Progenitor cell of endocrine pancreas (in vitro differentiated cells): Measurements from ENCODE around the gene RGS9BP. TPM values are rescaled to one million over a fixed set of nuclear protein-coding genes. Genes with fewer than 3 reads are reported as not detected.

Experiments
- DNase-seq: peaks from one replicate; pipeline ENCODE4 v3.0.0; 2021; ENCODE audit warnings: low spot score; ENCODE audit not compliant: unreplicated experiment
- H3K27ac Mint-ChIP-seq: 2 replicates; pipeline ENCODE4 v1.8.0; 2021; ENCODE audit warnings: mild to moderate bottlenecking, moderate library complexity, mixed read lengths
- H3K27me3 Mint-ChIP-seq: 2 replicates; pipeline ENCODE4 v1.8.0; 2021; ENCODE audit warnings: mixed read lengths
- H3K36me3 Mint-ChIP-seq: 2 replicates; pipeline ENCODE4 v1.8.0; 2022; ENCODE audit warnings: mixed read lengths; ENCODE audit not compliant: insufficient read depth
- H3K4me1 Mint-ChIP-seq: 2 replicates; pipeline ENCODE4 v1.8.0; 2021; ENCODE audit warnings: low read depth, mixed read lengths
- H3K4me3 Mint-ChIP-seq: 2 replicates; pipeline ENCODE4 v1.8.0; 2021; ENCODE audit warnings: low read depth, mild to moderate bottlenecking, moderate library complexity, mixed read lengths
- H3K9me3 Mint-ChIP-seq: 2 replicates; pipeline ENCODE4 v1.8.0; 2021; ENCODE audit warnings: low read depth, mixed read lengths
- CTCF ChIP-seq: fragments of 200-600 bp; sonication (generic); IDR thresholded peaks from one replicate; pipeline ENCODE4 v1.5.0; 2021; ENCODE audit warnings: antibody characterized with exemption, mild to moderate bottlenecking; ENCODE audit not compliant: unreplicated experiment
- total RNA-seq: library from RNA; stranded (reverse); gene quantifications from 2 replicates; pipeline ENCODE4 v1.2.1, GENCODE V29; 2021

The RGS9BP gene
- total RNA-seq, 1 donor from 2014 or later, result 0.10 TPM

- Mint-ChIP-seq H3K27ac (no peak overlapping the region), H3K9me3 (no peaks in the 10 kb centered on the region), H3K36me3 (peaks cover 1% of the 10 kb centered on the region), H3K4me1 (peaks cover 14% of the 10 kb centered on the region), H3K27me3 (peaks cover 49% of the 10 kb centered on the region), H3K4me3 (no peak overlapping the region)
- peak; percentile 28 for DNase-seq
- peak; percentile 30 for TF ChIP-seq CTCF
Measured at GRCh38 chr19:32676186-32676894, 692 bp downstream of the RGS9BP start.

GRCh38 chr19:32676895-32677359 is 1.3 kb downstream of the RGS9BP start:
- Mint-ChIP-seq H3K9me3 (no peaks in the 10 kb centered on the region), H3K27ac (no peak overlapping the region), H3K27me3 (peaks cover 46% of the 10 kb centered on the region), H3K36me3 (no peaks in the 10 kb centered on the region), H3K4me1 (peaks cover 14% of the 10 kb centered on the region), H3K4me3 (no peak overlapping the region)
- no peak for TF ChIP-seq CTCF
- no peak for DNase-seq

- no peaks in the 10 kb centered on the region for H3K36me3 Mint-ChIP-seq
- H3K27ac Mint-ChIP-seq, result no peak overlapping the region
- DNase-seq, result no peak
- H3K27me3 Mint-ChIP-seq, result peaks cover 44% of the 10 kb centered on the region
- no peaks in the 10 kb centered on the region for H3K9me3 Mint-ChIP-seq
- H3K4me1 Mint-ChIP-seq, result peaks cover 14% of the 10 kb centered on the region
- TF ChIP-seq CTCF, result no peak
- peak overlapping the region; percentile 37 for H3K4me3 Mint-ChIP-seq
Measured at GRCh38 chr19:32677657-32678056, 2.0 kb downstream of the RGS9BP start.

- Mint-ChIP-seq H3K4me1 (peaks cover 5% of the 10 kb centered on the region), H3K27me3 (peaks cover 34% of the 10 kb centered on the region), H3K36me3 (no peaks in the 10 kb centered on the region), H3K27ac (no peak overlapping the region), H3K9me3 (no peaks in the 10 kb centered on the region), H3K4me3 (no peak overlapping the region)
- no peak for TF ChIP-seq CTCF
- DNase-seq, result no peak
Measured at GRCh38 chr19:32680986-32681385, 5.3 kb downstream of the RGS9BP start.

- no peak for TF ChIP-seq CTCF
- Mint-ChIP-seq H3K36me3 (no peaks in the 10 kb centered on the region), H3K4me1 (peaks cover 5% of the 10 kb centered on the region), H3K4me3 (no peak overlapping the region), H3K9me3 (no peaks in the 10 kb centered on the region), H3K27me3 (peaks cover 33% of the 10 kb centered on the region), H3K27ac (no peak overlapping the region)
- DNase-seq, result no peak
Measured at GRCh38 chr19:32682317-32682716, 6.7 kb downstream of the RGS9BP start.
